ENCODE measurements around the gene NEURL2. TPM values are rescaled to one million over a fixed set of nuclear protein-coding genes. Genes with fewer than 3 reads are reported as not detected.

Gene NEURL2
- total RNA-seq, 1 experiment from 2014 or later = 1.5 TPM

- no peak for DNase-seq (ENCODE audit: extremely low read depth, low read depth)
Observed at GRCh38 chr20:45920462-45921336, 29.7 kb upstream of the NEURL2 start.

DNA sequence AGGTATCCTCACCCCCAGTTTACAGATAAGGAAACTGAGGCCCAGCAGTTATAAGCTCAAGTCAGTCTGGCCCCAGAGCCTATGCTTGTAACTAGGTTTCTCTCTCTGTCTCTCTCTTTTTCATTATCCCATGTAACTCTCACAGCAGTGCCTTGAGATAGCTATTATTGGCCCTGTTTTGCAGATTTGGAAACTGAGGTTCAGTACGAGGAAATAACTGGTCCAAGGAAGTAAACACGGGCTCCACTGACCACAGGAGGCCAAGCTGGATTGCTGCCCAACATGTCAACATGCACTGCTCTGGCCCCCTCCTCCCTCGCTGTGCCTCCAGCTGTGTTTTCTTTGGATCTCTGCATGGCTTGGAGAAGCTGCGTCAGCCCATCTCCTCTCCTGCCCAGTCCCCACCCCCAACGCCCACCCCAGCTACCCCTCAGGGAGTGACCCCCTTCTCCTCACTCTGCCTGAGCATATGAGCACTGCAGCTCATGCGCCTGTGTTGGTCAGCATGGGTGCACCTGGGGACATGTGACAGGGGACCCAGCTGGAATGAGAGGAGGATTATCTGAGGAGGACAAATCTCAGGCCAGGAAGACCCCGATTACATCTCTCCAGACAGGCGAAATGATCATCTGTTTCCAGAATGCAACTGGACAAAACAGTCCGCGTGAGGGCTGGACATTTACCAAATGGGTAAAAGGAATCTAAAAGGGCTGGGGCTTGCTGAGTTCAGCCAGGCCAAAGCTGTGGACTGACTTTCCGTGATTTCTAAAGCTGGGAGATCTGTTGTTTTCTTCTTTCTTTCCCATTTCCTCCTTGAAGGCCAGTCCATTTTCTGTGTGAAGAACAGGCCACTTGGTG, 28.8 kb upstream of the NEURL2 start:
- DNase-seq (ENCODE audit: extremely low read depth, low read depth) = no peak

GRCh38 chr20:45918779-45919537, 27.9 kb upstream of the NEURL2 start:
- no peak for DNase-seq (ENCODE audit: extremely low read depth, low read depth)

DNA sequence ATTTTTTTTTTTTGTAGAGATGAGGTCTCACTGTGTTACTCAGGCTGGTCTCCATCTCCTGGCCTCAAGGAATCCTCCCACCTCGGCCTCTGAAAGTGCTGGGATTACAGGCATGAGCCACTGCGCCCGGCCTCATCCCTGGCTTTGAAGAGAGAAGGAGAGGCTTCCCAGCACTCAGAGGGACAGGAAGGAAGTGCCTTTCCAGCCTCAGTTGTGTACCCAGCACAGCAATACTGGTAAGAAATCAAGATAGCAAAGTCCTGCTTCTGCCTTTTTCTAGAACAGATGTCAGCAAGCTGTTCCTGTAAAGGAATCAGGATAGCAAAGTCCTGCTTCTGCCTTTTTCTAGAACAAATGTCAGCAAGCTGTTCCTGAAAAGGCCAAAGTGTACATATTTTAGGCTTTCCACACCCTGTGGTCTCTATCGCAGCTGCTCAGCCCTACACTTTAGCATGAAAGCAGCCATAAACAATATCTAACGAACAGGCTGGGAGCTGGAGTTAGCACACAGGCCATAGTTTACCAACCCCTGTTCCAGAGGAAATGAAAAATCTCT, 27.3 kb upstream of the NEURL2 start:
- no peak for DNase-seq (ENCODE audit: extremely low read depth, low read depth)

DNA sequence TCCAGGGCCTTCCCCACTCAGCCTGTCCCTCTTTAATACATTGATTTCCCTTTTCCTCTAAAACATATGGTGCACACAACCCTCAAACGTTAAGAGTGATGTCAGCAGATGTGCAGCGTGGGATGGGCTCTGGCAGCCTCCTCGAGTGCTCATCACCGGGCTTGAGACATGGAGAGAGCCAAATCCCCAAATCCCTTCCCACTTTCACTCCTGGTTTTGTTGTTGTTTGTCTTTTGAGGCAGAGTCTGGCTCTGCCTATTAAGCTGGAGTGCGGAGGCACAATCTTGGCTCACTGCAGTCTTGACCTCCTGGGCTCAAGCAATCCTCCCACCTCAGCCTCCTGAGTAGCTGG, 26.8 kb upstream of the NEURL2 start:
- DNase-seq (ENCODE audit: extremely low read depth, low read depth) = no peak

GRCh38 chr20:45913116-45913515, 22.1 kb upstream of the NEURL2 start:
- no peak for DNase-seq (ENCODE audit: extremely low read depth, low read depth)

DNA sequence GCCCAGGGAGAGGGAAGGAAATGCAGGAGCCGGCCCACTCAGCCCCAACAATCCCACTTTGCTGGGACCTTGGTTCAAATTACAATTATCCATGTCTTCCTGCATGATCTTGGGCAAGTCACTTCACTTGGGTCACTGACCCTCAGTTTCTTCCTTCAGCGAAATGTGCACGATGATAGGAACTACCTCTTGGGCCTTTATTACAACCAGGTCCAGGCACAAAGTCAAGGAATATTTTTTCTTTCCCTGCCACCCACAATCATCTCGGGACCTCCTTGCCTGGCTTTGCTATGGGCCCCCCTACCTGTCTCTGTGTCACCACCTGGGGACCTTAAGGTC, 21.3 kb upstream of the NEURL2 start:
- no peak for DNase-seq (ENCODE audit: extremely low read depth, low read depth)

GRCh38 chr20:45911486-45912343, 20.7 kb upstream of the NEURL2 start, which contains the start of gene PLTP:
PLTP (minus strand) TSS chr20:45912155; CDS start chr20:45911452, 703 bp downstream.
- DNase-seq (ENCODE audit: extremely low read depth, low read depth) = peak; percentile 31

DNA sequence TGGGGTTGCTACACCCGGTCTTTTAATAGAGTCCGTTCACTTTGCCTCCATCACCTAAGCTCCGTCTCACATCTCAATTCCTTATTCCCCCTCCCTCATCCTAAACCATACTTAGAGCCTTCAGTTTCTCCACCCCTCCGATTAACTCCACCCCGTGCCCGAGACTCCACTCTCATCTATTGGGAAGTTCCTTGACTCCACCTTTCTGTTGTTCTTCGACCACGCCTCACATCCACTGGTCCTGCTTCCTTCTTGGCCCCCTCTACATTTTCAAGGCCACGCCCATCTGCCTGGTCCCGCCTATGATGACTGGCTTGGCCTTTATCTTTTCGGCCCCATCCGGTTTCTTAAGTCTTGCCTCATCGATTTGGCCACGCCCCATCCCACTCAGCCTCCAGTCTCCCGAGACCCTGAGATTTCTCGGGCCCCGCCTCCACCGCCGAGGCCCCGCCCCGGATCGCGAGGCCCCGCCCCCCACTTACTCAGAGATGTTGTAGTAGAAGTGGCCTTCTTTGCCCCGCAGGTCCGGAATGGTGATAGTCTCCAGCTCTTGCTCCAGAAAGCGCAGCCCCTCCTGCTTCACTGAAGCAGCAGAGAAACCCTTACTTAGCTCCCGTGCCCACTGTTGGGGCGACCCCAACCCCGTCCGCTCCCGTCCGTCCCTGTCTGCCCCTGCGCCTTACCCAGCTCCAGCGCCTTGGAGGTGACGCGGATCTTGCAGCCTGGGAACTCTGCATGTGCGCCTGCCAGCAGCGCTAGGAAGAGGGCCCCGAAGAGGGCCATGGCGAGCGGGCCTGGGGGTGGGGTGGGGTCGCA, 19.9 kb upstream of the NEURL2 start:
- peak; percentile 99 for DNase-seq (ENCODE audit: extremely low read depth, low read depth)

DNA sequence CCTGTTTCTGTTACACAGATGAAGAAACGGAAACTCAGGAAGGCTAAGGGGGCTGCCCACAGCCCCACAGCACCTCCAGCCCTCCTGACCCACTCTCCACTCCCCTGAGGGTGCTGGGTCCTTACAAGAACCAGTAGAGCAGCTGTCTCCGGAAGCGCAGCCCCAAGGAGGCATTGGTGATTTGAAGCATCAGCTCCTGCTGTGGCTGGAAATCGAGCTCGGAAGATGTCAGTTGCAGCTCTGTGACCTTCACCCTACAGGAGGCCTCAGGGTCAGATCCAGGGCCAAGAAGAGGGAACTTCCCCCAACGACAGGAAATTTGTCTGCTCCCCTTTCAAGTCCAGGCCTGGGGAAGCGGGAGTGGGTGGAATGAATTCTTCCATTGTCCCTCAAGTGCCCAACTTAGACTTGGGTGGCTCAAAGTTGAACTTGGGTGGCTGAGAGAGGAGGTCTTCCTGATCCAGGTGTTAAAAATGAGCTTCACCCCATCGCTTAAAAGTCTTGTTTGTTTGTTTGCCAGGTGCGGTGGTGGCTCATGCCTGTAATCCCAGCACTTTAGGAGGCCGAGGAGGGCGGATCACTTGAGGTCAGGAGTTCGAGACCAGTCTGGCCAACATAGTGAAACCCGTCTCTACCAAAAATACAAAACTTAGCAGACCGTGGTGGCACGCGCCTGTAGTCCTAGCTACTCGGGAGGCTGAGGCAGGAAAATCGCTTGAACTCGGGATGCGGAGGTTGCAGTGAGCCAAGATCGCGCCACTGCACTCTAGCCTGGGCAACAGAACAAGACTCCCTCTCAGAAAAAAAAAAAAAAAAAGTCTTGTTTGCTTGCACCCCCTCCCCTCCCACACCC, 19.0 kb upstream of the NEURL2 start:
- no peak for DNase-seq (ENCODE audit: extremely low read depth, low read depth)

GRCh38 chr20:45909336-45909808, 18.4 kb upstream of the NEURL2 start:
- no peak for DNase-seq (ENCODE audit: extremely low read depth, low read depth)

GRCh38 chr20:45908084-45908483, 17.1 kb upstream of the NEURL2 start:
- no peak for DNase-seq (ENCODE audit: extremely low read depth, low read depth)

DNA sequence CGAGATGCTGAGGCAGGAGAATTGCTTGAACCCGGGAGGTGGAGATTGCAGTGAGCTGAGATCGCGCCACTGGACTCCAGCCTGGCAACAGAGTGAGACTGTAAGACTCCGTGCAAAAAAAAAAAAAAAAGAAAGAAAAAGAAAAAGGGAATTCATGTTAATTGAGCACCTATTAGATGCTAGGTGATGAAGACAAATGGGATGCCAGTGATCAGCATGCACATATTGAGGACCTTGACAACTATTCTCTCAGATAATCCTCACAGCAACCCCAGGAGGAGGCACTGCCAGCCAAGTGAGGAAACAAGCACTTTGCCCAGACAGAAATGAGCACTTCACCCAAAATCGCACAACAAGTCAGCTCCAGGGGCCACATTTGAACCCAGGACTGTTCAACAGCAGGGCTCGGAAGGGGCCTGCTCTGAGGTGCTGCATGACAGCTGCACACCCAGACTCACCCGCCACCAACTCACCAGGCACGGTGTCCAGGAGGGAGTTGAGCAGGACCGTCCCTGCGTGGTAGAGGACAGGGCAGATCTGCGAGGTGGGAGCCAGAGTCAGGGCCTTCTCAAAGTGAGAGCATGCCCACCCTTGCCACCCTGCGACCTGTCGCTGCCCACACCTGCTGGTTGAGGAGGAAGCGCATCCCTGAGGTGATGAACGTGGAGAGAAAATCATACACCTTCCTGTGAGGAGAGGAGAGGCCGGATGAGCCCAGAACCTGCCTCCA, 16.4 kb upstream of the NEURL2 start:
- DNase-seq (ENCODE audit: extremely low read depth, low read depth) = no peak

GRCh38 chr20:45905505-45906079, 14.6 kb upstream of the NEURL2 start:
- no peak for DNase-seq (ENCODE audit: extremely low read depth, low read depth)

GRCh38 chr20:45904583-45905504, 13.8 kb upstream of the NEURL2 start:
- DNase-seq (ENCODE audit: extremely low read depth, low read depth) = no peak

DNA sequence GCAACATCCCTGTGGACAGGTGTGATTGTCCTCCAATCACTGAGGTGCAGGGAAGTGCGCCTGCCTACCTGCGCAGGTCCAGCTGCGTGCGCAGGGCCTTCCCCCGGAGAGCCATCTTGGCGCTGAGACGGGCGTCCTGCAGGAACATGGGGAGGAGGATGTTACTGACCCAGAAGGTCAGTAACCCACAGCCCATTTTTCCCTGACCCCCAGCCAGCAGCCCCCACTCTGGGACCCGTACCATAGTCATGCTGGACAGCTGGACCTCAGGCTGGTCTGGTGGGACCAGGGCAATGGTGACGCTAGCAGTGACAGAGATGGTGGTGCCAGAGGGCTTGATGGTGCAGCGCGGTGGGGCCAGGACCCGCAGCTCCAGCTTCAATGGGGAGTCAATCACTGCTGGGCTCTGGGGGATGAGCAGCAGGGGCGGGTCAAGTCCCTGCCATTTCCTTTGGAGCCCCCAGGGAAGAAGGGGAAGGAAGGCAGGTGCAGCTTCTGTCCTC, 11.2 kb upstream of the NEURL2 start:
- DNase-seq (ENCODE audit: extremely low read depth, low read depth) = no peak
